Measurements from ENCODE around the gene HIVEP3.

HIVEP3 gene

DNA sequence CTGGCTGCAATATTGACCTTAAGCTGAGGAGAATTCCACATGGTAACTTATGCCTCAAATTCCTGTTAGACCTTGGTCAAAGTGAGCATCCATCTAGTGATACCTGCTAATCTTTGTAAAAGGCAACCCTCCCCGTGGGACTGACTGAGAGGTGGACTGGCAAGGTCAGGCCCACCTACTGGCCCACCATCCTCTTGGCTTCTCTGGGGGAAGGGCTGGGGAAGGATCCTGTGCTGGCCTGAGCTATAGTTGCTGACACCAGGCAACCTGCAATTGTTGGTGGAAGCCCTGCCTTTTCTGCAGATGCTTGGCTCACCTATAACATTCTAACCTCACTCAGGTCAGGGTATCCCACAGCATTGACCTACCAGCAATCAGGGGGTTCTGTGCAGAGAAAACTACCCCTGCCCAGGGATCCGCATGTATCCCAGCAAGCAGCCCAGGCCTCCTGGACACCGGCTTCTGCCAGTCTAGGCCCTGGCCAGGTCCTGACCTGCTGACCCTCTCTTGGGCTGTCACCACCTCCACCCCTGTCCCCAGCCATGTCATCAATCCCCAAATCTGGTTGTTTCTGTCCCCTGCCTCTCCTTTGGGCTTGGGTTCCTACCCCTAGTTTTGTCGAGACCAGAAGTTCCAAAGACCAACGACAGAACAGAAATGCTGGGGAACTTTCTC, 326.1 kb downstream of the HIVEP3 start:
- DNase-seq: no peak

DNA sequence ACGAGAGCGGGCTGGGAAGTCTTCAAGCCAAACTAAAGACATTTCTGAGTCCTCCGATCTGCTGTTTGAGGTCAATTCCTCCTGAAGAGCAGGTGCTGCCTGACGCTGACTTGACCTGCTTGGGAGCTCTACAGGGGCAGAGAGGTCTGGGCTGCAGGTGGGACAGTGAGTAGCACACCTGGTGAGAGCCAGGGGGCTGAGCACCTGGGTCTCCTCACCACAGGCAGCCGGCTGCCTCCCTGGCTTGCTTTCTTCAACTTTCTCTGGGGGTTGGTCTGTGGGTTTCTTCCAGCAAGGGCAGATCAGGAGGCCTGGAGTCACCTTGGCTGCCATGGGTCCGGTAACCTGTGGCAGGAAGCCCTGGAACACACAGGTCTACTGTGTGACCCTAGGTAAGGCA, 326.8 kb downstream of the HIVEP3 start:
- no peak for DNase-seq

DNA sequence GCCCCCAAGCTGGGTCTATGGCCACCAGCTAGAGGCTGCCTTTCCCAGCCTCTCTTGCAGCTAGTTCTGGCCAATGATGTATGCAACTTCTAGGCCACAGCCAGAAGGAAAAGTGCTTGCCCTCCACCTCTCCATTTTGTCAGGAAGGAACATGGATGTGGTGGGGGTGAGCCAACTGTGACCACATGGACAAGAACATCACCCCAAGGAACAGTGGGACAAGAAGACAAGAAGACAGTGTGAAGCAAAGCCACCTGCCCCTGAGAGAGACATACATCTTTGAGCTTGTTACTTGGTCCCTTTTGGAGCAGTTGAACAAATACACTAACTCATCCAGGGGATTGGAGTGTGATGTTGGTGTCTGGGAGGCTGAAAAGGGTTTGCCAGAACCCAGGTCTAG, 328.4 kb downstream of the HIVEP3 start:
- DNase-seq: no peak

DNA sequence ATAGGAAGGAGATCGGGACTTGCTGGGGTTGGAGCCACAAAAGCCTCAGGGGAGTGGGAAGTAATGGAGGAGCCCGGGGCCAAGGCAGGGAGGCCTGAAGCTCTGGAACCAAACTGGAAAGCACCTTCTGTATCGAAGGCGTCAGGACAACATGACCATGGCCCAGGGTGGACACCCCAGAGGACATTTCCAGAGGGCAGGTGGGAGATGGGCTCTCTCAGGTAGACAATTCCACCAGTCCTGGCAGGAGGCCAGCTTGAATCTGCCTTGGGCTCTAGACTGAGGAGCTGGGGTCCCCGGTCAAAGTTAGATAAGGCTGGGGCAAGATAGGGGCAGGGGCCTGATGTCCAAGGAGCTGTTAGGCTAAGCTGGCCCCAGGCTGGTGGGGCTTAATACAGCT, 329.3 kb downstream of the HIVEP3 start:
- DNase-seq: no peak

DNA sequence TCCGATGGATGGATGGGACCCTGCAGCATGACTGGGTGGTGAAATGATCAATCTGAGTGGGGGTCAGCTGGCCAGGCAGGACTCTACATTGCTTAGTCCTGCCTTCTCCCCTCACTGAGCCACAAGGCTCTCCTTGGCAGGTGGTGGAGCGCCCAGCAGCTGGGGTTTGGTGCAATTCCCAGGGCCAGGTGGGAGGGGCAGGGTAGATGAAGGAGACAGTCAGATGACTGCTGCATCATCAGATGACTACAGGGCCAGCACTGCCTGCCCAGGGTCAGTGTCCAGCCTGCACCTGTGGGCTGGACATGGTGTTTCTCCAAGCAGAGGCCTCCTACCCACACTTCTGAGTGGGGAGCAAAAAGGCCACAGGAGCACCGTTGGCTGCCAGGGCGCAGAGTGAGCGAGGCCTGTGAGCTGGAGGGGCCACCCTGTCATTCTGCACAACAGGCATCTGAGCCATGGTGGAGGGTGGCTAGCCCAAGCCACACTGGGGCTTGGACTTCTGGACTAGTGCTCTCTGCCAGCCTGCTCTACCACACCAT, 330.3 kb downstream of the HIVEP3 start:
- DNase-seq: no peak

DNA sequence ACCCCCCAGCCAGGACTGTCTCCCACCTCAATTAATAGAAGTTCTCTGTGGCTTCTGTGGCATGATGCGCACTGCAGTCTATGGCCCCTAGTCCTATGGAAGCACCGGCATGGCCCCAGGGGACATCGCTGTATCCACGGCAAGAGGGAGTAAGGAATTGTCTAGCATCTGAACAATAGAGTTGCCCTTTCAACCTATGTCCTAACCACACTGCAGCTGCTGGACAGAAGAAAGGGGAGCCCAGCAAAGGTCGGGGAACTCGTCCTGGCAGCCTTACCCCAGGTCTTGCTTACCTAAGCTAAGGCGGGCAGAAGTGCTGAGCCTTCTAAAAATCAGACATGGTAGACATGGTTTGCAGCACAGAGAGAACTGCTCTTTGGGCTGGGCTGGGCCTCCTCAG, 330.9 kb downstream of the HIVEP3 start:
- DNase-seq: no peak

DNA sequence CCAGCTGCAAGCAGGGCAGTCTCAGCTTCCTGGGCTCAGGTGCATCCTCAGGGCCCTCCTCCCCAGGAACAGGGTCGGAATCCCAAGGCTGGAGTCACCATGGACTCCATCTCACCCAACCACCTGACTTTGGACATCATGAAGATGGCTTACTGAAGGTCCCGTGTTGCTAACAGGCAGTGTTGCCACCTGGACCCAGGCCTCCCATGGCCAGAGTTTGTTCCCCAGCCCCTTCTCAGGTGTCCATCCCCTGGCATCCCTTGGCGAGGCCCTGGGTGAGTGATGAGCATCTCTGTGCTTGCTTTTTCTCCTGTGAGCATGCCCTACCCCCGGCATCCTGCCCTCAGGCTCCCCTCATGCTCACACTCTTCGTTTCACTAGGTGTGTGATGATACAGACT, 332.5 kb downstream of the HIVEP3 start:
- DNase-seq: no peak

DNA sequence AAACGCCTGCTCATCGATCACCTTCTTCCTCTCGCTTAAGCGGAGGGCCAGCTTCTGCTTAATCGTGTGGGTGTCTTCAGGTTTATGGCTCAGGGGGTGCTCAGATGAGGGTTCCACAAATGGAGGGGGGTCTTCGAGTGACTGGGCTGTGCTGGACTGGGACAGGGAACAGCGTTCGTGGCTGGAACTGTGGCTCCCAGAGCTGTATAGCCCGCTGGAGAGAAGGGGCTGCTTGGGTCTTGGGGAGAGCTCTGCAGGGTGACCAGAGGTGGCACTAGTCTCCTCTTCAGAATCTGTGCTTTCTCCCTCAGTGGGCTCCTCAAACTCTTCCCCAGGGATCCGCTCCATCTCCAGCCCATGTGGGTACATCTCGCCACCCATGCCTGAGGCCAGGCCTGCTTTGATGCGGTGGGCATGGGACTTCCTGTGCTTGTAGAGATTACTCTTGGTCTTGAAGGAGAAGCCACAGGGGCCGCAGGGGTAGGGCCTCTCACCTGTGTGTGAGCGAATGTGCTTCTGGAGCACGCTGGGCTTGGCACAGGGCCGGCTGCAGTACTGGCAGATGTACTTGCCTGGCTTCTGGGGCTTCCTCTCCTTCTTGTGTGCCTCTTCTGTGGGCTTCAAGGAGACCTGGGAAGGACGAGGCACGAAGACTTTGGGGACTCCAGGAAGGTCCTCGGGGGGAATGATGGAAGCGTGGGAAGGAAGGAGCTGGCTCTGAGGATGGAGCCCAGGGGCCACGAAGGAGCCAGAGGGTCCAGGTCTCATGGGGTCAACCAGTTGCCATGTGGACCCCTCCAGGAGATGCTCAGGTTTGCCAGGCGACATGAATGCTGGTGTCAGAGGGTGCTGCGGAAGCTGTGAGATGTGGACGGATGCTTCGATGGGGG, 334.8 kb downstream of the HIVEP3 start:
- DNase-seq: no peak

DNA sequence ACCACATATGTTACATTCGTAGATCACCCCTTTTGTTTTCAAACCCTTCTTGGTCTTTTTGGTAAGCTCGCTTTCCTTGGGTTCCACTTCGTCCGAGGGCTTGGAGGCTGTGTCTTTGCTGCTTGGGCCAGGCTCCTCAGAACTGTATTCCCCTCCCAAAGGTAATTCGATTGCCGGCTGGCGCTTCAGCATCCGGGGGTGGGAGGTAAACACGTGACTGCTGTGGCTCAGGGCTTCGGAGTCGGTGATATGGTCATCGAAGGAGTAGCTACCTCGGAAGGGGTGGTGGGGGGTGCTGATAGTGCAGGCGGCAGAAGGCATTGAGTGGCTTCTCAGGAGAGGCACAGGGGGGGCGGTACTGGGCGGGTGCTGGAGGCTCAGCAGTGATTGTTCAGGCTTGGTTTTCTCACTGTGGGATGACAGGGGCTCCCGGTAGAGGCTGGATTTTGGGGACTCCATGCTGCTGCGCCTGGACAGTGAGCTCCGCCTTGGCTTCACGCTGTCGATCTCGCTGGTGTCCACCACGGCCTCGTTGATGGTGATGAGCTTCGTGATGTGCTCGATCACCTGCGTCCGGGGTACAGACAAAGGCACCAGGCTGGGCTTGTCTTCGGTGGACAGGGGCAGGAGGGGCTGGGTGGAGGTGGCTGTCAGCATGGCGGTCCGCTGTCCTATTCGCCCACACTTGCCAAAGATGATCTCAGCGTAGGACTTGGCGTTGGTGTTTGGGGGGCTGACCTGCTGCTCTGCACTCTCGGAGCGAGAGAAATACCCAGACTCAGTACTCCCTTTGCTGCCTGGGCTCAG, 335.7 kb downstream of the HIVEP3 start:
- DNase-seq: no peak

DNA sequence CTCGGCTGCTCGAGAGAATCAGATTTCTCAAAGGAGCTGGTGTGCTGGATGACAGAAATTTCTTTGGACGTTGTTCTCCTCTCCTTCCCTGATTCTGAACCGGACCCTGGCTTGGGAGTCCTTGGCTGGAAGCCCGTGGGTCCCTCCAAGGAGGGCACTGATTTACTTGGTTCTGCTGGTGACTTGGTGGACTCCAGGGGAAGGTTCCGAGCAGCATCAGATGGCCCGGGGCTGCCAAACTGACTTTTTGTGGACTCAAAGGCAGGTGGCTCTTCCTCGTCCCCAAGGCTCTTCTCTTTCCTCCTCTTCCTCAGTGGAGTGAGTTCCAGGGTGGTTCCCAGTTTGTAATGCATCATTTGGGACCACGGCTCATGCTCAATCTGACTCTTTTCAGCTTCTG, 336.4 kb downstream of the HIVEP3 start:
- DNase-seq: no peak

DNA sequence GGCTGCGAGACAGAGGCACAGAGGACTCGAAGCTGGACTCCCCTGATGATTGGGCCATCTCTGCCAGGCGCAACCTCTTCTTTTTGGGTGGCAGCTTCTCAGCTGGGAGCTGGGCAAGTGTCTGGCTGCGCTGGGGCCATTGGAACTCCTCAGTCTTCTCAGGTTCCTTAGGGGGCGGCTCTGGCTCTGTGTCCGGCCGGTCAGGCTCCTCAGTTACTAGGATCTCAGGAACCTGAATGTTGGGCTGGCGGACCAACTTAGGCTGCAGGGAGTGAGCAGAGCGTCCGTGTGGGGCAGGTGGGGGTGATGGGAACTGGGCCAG, 336.8 kb downstream of the HIVEP3 start:
- no peak for DNase-seq

DNA sequence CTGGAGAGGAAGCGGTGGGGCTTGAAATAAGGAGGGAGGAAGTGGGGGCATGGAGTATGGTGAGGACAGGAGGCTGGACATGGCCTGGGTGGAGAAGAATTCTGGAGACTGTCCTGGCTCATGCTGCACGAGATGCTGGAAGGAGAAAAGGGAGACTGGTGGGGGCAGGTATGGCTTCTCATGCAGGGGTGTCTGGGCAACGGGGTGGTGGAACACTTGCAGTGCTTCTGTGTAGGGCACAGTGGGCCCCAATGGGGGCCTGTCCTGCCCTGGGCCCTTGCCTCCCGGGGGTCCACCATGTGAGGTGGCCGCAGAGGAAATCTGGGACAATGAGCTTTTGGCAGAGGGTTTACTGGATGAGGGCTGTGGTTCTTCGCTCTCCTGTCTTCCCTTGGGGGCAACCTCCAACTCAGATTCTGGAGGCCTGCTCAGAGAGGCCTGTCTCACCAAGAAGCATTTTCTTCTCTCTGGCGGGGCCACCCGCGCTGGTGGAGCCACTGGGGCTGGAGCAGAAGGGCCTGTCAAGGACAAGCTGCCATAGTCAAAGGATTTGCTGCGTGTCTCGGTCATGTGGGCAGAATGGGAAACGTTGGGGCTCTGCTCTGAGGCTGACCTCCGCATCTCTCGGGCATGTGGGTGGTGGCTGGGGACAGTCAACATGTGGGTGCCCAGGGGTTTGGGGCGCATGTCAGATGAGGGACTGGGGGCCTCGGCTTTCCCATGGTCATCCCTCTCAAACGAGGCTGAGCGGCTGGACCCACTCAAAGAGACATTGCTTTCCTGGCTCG, 337.3 kb downstream of the HIVEP3 start:
- no peak for DNase-seq

DNA sequence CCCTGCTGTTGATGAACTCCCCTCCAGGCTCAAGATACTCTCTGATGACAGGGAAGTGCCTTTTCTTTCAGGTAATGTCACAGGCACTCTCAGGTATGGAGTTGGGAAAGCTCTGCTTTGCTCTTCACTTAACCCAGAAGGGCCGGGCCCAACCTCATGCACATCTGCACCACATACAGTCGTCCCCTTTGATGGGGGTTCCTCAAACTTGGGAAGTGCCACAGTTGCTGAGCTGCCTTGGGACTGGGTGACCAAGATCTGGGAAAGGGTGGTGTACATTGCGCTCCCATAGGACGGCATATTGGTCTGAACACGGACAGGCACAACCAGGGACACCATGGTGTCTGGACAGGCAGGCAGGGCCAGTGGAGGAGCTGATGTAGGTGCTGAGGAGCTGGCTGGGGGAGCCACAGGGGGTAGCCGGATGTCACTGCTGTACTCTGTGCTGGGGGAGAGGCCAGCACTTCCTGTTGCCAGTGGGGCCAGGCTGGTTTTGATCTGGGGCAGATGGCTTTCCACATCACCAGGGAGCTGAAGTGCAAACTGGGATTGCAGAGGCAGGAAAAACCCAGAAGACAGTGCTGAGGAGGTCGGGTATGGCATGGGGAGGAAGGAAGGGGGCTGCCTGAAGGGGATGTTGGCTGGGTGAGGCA, 338.1 kb downstream of the HIVEP3 start:
- no peak for DNase-seq

DNA sequence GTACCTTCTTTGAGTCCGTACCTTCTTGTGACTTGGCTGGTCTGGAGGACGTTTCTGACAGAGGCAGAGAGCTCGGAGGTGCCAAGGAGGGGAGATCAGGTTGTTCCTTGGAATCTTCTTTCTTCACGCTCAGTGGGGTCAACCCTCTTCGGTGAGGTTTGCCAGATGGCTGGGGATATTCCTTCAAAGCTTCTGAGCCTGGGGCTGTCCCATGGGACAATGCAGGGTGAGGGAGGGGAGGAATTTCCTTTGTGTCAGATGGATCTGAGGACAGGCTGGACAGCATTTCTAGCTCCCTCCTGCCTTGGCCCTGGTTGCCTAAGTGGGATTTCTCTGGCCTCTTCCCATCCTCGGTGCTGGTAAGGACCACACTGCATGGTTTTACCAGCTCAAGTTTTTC, 338.7 kb downstream of the HIVEP3 start:
- no peak for DNase-seq

DNA sequence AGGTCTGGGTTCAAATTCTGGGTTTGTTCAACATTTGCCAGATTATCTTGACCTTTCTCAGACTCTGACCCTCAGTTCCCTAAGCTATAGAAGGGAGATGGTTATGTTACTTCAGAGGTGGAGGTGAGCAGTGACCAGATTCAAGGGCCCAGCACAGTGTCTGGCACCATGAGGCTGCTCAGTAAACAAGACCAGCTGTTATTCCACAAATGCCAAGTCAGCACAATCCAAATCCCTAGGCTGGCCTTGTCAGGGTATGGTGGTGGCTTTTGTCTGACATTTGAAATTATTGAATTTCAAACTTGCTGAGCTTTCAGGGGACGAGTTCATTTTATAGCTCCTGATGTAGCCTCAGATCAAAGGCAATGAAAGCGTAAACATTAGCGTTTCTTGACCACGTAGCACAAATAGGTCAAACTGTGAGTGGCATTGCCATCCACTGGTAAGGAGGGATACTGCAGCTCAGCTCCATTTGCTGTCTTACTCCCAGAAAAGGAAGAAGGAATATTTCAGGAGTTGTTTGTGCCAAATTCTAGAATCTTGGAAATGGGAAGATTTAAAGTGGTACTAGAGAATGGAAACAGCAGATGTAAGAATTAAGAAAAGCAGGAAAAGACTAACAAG, 339.9 kb downstream of the HIVEP3 start:
- DNase-seq: no peak

DNA sequence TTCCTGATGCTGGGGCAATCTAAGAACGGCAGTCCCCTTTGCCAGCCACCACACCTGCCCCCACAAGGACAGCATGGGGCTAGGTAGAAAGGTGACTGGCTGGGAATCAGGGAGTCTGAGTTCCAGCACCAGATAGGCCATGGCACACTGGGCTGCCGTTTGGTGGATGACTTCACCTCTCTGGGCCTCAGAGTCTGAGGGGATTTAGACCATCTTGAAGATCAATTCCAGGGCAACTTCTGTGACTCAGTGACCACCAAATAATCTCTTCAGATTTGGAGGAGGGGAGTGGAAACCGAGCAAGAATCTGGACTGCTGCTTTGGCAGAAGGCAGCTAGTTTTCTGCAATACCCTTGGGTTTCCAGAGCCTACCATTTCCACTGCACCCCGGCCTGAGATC, 342.1 kb downstream of the HIVEP3 start:
- DNase-seq: no peak

DNA sequence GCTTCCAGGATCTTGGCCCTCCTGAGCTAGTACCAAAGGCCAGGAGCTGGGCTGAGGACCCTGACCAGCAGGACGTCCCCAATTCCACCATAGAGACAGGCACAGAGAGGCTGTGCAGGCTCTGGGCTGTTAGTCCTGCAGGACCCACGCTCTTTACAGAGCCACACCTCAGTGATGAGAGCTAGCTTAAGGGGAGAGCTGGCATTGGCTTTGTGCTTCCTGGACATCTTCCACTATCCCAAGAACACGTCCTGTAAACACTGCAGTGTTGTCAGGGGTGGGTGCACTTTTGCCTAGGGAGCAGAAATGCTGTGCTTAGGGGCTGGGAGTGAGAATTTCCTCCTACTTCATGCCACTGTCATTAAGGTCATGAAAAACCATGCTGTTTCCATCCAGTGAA, 342.5 kb downstream of the HIVEP3 start:
- no peak for DNase-seq

DNA sequence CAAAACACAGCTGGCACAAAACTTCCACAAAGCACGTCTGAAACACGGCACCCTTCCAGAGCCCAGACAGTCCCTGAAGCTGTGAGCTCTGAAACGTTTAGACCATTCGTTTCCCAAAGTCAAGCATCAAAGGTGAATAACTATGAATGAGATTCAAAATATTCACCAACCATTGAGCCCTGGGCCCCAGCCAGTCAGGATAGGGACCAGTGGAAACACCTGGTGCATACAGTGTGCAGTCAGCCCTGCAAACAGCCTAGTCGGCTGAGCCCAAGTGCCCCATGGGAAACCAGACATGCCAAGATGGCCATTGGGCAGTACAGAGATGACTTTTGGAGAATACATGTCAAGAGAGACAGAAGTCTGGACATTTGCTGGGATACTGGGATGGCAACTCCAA, 343.9 kb downstream of the HIVEP3 start:
- no peak for DNase-seq

DNA sequence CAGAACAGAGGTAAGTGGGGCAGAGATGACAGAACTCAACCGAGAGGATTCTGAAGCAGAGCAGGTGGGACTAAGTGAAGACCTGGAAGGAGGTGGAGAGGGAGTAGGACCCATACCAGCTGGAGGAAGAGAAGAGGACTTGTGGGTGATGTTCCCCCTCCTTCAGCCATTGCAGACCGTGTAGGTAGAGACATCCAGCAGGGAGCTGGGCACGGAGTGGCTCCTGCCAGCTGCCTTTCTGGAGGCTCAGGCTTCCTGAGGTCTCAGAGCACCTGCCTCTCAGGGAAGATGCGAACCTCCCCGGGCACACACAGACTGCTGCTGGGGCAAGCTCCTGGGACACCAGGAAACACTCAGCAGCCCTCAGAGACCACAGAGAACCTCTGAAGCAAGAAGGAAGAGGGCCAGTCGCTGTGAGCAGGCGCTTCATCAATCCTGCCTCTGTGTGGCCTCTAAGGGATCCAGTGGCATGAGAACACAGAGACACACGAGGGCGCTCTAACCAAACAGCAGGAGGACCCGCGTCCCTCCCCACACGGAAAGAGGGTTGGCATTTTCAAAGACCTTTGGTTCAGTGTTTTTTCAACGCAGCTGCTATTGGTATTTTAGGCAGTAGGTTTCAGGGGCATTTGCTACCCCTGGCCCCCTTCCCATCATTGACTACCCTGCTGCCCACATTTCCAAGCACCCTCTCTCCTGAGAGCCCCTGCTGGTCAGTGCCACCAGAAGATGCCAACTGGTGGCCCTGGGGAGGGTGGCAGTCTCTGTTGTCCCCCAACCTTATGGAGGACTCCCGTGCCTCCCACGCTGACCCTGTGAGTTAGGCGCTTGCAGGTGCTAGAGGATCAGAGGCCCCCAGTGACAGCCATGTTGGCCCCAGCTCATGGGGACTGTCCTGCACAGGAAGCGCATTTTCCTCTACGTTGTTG, 344.7 kb downstream of the HIVEP3 start:
- peak; percentile 83 for DNase-seq

DNA sequence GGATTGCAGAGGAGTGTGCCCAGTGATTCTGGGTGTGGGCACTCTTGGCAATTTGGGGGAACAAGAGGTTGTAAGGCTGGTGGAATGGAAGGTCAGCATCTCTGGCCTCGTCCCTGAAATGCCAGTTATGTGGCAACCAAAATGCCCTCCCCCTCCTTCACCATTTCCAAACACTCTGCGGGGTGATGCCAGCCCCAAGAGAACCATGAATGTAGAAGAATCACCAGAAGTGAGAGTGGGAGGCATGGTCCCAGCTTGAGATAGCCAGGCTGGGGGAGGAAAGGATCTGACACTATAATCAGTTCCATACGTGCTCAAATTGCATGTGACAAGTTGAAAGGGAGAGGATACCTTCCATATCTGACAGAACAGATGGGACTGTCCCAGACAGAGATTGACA, 345.5 kb downstream of the HIVEP3 start:
- DNase-seq: no peak

DNA sequence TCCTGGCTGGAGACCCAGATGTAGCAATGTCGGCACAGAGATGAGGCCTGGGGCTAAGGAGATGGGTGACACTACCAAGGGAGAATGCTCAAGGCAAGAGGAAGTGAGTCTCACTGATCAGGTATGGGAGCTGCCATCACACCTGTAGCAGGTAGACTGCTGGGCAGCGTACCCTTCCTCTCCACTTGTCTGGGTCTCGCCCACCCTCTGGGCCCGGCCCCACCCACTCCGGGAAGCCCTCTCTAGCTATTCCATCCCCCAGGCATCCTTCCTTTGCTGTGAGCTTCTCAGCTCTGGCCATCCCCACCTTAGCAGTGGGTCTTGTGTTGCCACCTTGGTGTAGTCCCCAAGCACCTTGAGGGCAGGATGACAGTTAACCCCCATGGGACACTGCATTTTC, 346.5 kb downstream of the HIVEP3 start:
- no peak for DNase-seq
